Pons (tissue), 1 donor: ENCODE results near the gene GPR173.
A peak's percentile ranks its signal among the peaks of the same experiment; 100 is the strongest.

ENCODE experiments used
- DNase-seq: peaks from one replicate; pipeline ENCODE4 v3.0.0-alpha.2; 2016; ENCODE audit warnings: low spot score

Gene GPR173

DNA sequence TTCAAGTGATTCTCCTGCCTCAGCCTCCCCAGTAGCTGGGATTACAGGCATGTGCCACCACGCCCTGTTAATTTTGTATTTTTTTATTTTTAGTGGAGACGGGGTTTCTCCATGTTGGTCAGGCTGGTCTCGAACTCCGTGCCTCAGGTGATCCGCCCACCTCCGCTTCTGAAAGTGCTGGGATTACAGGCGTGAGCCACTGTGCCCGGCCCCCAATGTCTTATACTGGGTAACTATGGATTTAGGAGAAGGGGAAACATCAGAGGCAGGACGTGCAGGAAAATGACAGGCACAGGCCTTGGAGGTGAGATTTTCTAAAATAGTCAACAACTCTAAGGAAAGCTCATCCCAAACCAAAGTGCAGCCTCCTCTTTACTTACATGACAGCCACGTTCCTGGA is 22.5 kb downstream of the GPR173 start:
- no peak for DNase-seq

- DNase-seq: peak; percentile 76
Observed at GRCh38 chrX:53071604-53072417, 23.2 kb downstream of the GPR173 start.

DNA sequence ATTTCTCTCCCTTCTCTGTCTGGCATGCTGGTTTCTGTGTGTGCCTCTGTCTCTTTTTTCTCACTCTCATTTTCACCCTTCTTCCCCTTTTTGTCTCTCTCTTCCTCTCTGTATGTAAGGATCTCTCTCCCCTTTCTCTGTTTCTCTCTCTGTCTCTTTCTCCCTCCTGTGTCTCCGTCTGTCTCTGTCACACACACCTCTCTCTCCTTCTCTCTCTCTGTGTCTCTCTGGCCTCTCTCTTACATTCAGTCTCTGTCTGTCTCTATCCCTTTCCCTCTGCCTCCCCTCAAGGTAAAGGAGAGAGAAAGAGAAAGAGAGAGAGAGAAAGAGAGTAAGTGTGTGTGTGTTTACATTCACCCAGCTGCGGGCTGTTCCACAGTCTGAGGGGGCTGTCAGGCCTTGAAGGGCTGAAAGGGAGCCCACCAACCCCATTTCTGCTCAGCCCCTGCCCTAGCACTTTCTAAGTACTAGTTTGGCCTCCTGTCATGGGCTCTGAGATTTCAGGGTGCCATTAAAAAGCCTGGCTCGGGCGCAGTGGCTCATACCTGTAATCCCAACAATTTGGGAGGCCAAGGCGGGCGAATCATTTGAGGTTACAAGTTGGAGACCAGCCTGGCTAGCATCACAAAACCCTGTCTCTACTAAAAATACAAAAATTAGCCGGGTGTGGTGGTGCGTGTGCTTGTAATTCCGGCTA is 24.0 kb downstream of the GPR173 start:
- DNase-seq: peak; percentile 17

DNA sequence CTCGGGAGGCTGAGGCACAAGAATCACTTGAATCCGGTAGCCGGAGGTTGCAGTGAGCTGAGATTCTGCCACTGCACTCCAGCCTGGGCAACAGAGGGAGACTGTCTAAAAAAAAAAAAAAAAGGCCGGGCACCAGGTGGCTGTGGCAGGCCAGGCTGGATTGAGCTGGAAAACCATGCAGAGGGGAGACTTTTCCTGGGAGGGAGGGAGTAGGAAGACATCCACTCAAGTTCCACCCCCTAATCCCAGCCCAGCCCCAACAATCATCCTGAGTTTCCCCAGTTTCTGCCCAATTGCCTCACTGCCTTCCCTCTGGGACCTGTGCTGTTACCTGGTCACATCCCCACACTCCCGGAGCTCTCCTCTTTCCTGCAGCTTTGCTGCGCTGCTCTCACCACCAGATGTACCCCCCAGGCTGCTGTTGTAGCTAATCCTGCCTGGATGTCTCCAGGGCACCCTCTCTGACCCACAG is 24.6 kb downstream of the GPR173 start:
- no peak for DNase-seq

GRCh38 chrX:53075011-53075410 is 26.4 kb downstream of the GPR173 start:
- no peak for DNase-seq

DNA sequence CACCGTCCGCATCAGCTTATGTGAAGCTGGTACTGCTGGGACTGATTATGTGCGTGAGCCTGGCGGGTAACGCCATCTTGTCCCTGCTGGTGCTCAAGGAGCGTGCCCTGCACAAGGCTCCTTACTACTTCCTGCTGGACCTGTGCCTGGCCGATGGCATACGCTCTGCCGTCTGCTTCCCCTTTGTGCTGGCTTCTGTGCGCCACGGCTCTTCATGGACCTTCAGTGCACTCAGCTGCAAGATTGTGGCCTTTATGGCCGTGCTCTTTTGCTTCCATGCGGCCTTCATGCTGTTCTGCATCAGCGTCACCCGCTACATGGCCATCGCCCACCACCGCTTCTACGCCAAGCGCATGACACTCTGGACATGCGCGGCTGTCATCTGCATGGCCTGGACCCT is 28.1 kb downstream of the GPR173 start:
- no peak for DNase-seq

DNA sequence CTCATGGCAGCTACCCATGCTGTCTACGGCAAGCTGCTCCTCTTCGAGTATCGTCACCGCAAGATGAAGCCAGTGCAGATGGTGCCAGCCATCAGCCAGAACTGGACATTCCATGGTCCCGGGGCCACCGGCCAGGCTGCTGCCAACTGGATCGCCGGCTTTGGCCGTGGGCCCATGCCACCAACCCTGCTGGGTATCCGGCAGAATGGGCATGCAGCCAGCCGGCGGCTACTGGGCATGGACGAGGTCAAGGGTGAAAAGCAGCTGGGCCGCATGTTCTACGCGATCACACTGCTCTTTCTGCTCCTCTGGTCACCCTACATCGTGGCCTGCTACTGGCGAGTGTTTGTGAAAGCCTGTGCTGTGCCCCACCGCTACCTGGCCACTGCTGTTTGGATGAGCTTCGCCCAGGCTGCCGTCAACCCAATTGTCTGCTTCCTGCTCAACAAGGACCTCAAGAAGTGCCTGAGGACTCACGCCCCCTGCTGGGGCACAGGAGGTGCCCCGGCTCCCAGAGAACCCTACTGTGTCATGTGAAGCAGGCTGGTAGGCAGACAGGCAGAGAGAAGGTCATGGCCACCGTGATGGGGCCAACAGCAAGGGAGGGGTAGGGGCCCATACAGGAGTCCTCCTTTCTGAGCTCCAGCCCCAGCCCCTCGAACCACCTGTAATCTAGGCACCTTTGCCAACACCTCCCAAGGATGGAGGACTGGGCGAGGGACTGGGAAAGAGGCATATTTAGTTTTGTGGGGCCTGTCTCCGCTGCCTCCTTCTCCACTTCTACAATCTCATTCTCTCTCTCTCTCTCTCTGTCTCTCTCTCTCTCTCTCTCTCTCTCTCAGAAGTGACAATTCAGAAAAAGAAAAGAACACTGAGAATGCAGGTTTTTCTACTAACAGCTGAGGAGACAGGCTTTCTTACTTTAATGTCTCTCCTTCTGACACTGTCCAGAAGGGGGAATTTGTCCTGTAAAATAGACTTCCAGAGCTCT is 28.9 kb downstream of the GPR173 start:
- no peak for DNase-seq

GRCh38 chrX:53078943-53079342 is 30.4 kb downstream of the GPR173 start:
- DNase-seq: no peak

GRCh38 chrX:53080628-53081580 is 32.3 kb downstream of the GPR173 start:
- no peak for DNase-seq

- DNase-seq: peak; percentile 95
Observed at GRCh38 chrX:53081925-53082772, 33.6 kb downstream of the GPR173 start, which contains the start of gene TSPYL2. TSPYL2 (plus strand) TSS chrX:53082367; CDS start chrX:53082499, 132 bp downstream.

DNA sequence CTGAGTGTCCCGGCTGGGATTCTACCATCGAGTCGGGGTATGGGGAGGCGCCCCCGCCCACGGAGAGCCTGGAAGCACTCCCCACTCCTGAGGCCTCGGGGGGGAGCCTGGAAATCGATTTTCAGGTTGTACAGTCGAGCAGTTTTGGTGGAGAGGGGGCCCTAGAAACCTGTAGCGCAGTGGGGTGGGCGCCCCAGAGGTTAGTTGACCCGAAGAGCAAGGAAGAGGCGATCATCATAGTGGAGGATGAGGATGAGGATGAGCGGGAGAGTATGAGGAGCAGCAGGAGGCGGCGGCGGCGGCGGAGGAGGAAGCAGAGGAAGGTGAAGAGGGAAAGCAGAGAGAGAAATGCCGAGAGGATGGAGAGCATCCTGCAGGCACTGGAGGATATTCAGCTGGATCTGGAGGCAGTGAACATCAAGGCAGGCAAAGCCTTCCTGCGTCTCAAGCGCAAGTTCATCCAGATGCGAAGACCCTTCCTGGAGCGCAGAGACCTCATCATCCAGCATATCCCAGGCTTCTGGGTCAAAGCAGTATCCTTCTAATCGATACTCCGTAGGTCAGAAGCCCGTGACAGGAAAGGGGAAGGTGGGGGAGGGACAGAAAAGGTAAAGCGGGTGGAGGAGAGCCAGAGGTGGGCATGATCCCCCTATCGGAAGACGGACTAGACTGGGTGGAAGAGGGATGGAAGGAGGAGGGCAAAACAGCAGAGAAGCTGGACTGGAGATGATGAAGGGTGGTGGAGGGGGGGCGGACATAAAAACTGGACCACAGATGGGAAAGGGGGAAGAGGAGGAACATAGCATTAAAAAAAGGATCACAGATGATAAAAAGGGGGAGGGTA is 34.4 kb downstream of the GPR173 start:
- no peak for DNase-seq

DNA sequence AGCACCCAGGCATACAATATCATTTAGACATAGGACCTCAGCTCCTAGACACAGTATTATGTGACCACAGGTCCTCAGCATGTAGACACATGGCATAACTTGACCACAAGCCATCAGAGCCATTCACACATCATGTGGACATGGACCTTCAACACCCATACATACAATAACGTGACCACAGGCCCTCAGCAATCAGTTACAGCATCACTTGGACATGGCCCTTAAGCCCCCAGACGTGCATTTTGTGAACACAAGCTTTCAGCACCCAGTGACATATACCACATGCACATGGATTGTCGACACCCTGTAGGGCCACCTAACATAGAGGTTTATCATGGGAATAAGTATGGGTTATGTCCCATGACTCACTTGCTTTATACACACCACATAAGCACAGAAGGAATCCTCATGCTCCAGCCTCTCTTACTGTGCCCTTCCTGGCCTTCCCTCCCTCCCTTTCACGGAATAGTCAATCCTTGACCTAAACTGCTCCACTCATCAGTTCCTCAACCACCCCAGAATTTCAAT is 35.5 kb downstream of the GPR173 start:
- DNase-seq: no peak

DNA sequence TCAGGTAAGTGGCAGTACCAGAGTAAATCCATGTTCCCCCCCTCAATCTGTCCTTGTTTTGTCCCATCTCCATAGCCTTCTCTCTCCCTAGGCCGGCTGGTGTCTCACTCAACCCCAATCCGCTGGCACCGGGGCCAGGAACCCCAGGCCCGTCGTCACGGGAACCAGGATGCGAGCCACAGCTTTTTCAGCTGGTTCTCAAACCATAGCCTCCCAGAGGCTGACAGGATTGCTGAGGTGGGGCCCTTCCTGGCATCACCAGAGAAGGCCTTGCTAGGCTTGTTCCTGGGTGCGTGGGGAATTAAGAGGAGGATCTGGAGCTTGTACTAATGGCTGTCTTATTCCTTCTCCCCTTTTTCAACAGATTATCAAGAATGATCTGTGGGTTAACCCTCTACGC is 36.3 kb downstream of the GPR173 start:
- DNase-seq: no peak

GRCh38 chrX:53085661-53086229 is 37.2 kb downstream of the GPR173 start:
- DNase-seq: no peak

- DNase-seq: peak; percentile 34
Observed at GRCh38 chrX:53086464-53086863, 37.9 kb downstream of the GPR173 start.

GRCh38 chrX:53087388-53087831 is 38.8 kb downstream of the GPR173 start:
- DNase-seq: peak; percentile 8

GRCh38 chrX:53088136-53088974 is 39.8 kb downstream of the GPR173 start:
- DNase-seq: peak; percentile 20
